ENCODE data around the gene ATG4B.

DNA sequence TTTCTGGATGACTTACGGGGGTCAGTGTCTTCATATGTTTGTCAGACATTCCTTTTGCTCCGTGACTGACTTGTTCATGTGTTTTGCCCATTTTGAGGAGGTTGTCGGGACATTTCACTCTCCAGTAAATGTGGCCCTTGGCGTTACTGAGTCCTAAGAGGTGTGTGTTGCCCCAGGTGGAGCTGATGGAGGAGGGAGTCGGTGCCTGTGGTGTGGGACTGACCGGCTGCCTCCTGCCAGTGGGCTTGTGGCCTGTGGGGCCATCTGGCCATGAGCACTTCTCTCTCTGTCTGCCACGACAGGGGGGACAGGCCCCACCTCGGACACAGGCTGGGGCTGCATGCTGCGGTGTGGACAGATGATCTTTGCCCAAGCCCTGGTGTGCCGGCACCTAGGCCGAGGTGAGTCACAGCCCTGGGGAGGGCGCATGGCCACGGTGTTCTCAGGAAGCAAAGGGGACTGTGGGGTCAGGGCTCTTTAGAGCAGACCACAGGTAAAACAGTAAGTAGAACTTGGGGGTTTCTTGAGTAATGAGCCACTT is 15.8 kb downstream of the ATG4B start:
- TF ChIP-seq, protein P1, sequence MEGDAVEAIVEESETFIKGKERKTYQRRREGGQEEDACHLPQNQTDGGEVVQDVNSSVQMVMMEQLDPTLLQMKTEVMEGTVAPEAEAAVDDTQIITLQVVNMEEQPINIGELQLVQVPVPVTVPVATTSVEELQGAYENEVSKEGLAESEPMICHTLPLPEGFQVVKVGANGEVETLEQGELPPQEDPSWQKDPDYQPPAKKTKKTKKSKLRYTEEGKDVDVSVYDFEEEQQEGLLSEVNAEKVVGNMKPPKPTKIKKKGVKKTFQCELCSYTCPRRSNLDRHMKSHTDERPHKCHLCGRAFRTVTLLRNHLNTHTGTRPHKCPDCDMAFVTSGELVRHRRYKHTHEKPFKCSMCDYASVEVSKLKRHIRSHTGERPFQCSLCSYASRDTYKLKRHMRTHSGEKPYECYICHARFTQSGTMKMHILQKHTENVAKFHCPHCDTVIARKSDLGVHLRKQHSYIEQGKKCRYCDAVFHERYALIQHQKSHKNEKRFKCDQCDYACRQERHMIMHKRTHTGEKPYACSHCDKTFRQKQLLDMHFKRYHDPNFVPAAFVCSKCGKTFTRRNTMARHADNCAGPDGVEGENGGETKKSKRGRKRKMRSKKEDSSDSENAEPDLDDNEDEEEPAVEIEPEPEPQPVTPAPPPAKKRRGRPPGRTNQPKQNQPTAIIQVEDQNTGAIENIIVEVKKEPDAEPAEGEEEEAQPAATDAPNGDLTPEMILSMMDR (IDR thresholded peaks at IDR 0.05; ENCODE audit: borderline replicate concordance, extremely low read depth, low read length, poor library complexity, severe bottlenecking) = no peak
- TF ChIP-seq EZH2 (IDR thresholded peaks at IDR 0.05; ENCODE audit: borderline replicate concordance, low read depth, low read length, severe bottlenecking) = no peak
